Measurements from ENCODE around the gene GALNT7.

Gene GALNT7

DNA sequence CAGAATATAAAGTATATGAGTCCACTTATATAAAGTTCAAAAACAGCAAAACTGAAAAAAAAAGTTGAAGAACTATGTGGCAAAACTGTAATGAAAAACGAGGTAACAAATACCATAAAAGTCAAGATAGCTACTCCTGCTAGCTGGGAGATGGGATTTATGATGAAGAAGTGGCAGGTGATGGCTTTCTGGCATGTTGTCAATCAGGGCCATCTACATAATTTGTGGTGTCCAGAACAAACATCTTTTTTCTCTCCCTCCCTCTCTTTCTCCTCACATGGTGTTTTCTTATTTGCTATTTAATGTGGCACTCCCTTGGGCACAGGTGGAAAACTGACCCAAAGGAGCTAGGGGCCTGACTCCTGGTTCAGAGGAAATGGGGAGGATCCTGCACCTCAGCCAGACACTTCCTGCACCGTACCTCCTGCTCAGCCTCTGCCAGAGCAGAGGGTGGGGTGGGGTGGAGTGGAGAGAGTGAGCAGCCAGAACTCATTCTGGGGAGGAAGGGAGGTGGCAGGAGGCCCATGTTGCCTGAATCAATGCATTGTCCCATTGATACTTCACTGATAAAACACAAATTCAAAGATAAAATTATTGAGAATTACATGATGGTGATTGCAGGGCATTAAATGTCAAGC is 196.9 kb downstream of the GALNT7 start:
- peak; percentile 64 for DNase-seq

- DNase-seq: no peak
Observed at GRCh38 chr4:173367285-173367684, 198.7 kb downstream of the GALNT7 start.

DNA sequence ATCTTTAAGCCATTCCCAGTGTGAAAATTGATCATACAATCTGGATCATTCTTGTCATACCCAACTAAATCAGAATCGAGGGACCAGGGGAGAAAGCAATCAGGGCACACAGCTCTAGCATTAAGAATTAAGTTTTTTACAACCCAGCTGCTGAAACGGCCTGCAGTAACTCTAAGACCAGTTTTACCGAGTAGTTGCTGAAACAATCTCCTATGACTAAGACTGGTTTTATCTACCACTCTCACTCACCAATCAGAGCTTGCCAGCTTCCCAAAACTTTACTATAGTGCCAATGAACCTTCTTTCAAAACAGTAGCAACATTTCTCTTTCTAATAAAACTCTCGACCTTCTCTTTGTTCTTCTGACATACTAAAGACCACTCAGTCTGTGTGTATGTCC is 199.3 kb downstream of the GALNT7 start:
- no peak for DNase-seq

DNA sequence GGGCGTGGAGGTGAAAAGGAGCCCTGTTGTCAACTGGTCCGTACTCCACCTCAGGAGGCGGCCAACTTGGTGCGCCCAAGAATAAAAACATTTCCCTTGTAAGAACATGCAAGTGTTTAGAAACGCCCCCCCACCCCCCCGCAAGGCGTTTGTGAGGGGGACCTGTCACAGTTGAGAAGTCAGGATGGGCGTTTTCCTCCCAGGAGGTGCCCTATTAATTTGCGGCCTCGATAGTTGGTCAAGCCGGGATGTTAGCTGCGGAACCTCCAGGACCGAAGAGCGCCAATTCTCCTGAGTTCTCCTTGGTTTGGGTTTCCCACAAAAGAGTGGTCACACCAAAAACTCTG is 201.5 kb downstream of the GALNT7 start:
- DNase-seq: peak; percentile 87

DNA sequence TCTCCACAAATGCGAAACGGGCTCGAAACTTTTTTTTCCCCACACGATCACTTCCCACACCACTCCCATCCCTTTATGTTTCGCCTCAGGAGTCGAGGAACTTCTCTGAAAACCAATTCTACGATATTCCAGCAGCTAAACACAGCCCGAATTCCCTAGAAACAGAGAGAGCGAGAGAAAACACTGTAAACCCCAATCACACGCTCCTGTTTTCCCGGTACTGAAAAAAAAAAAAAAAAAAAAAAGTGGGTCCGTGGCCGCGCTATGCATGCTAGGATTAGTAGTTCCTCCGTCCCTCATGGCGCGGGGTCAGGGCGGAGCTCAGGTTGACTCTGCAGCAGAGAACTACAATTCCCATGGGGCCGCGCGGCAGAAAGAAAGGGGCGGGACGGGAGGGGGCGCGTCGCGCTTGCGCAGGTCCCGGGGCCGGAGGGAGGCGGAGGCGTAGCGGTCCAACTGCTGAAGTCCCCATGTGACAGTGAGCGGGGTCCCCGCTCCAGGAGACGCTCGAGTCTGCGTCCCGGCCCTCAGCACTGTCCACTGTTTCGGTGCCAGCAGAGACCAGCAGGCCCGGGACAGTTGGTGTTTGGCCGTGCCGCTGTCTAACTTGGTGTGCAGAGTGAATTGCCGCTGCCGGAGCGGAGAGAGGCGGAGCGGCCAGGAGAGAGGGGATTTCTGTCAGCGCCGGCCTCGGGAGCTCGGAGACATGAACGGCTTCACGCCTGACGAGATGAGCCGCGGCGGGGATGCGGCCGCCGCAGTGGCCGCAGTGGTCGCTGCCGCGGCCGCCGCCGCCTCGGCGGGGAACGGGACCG is 202.1 kb downstream of the GALNT7 start, which contains the start of gene SAP30:
Gene SAP30, plus strand, starts transcription at position 478 of the 815 bp plus-strand sequence. Its CDS starts 229 bp downstream, at position 707.
- peak; percentile 99 for DNase-seq

GRCh38 chr4:173371292-173372192 is 202.9 kb downstream of the GALNT7 start:
- DNase-seq: peak; percentile 80

All from activated effector memory CD4-positive, alpha-beta T cell treated with anti-CD3 and anti-CD28 coated beads, Interleukin-2, amount 50 U/mL, for 16 hours (primary cell).